ENCODE measurements around the gene AK9.

GRCh38 chr6:109454496-109455436, 236.2 kb downstream of the AK9 start:
- TF ChIP-seq, protein P1, sequence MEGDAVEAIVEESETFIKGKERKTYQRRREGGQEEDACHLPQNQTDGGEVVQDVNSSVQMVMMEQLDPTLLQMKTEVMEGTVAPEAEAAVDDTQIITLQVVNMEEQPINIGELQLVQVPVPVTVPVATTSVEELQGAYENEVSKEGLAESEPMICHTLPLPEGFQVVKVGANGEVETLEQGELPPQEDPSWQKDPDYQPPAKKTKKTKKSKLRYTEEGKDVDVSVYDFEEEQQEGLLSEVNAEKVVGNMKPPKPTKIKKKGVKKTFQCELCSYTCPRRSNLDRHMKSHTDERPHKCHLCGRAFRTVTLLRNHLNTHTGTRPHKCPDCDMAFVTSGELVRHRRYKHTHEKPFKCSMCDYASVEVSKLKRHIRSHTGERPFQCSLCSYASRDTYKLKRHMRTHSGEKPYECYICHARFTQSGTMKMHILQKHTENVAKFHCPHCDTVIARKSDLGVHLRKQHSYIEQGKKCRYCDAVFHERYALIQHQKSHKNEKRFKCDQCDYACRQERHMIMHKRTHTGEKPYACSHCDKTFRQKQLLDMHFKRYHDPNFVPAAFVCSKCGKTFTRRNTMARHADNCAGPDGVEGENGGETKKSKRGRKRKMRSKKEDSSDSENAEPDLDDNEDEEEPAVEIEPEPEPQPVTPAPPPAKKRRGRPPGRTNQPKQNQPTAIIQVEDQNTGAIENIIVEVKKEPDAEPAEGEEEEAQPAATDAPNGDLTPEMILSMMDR (IDR thresholded peaks at IDR 0.05): no peak
- no peak for TF ChIP-seq POLR2A (IDR thresholded peaks at IDR 0.05)
